Activated T-cell treated with anti-CD3 and anti-CD28 coated beads, Interleukin-2, amount 50 U/mL, for 24 hours (primary cell): Measurements from ENCODE around the gene GRIA3.

Source experiments
- DNase-seq: peaks from one replicate; pipeline ENCODE4 v3.0.0-alpha.2; 2020
- H3K27ac Mint-ChIP-seq: 2 replicates; pipeline ENCODE4 v1.8.0; 2020; ENCODE audit warnings: mild to moderate bottlenecking, mixed read lengths
- H3K27me3 Mint-ChIP-seq: 2 replicates; pipeline ENCODE4 v1.8.0; 2020; ENCODE audit warnings: mixed read lengths
- H3K36me3 Mint-ChIP-seq: 2 replicates; pipeline ENCODE4 v1.8.0; 2020; ENCODE audit warnings: low read depth, mixed read lengths
- H3K4me1 Mint-ChIP-seq: 2 replicates; pipeline ENCODE4 v1.8.0; 2020; ENCODE audit warnings: low read depth, mixed read lengths
- H3K4me3 Mint-ChIP-seq: 2 replicates; pipeline ENCODE4 v1.8.0; 2020; ENCODE audit warnings: mild to moderate bottlenecking, moderate library complexity, mixed read lengths
- H3K9me3 Mint-ChIP-seq: 2 replicates; pipeline ENCODE4 v1.8.0; 2020; ENCODE audit warnings: mixed read lengths

GRIA3 gene

DNA sequence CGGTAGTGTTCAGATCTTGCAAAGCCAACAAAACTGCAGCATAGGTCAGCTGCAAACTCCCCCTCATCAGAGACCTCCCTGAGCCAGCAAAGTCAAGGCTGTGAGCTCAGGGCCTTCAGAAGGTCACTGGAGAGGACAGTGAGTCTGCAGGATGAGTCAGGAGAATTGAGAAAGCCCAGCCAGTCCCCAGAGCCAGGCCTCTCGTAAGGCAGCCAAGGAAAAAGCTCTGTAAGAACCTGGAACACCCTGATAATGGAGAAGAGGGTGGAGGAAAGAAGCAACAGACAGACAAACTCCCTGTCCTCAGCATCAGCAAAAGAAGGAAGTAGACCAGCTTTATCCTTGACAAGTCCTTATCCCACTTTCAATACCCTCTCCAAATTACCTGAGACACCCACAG, 33.0 kb downstream of the GRIA3 start:
- Mint-ChIP-seq H3K4me1 (no peaks in the 10 kb centered on the region), H3K27me3 (peaks cover 16% of the 10 kb centered on the region), H3K36me3 (no peaks in the 10 kb centered on the region), H3K4me3 (no peak overlapping the region), H3K27ac (no peak overlapping the region), H3K9me3 (no peaks in the 10 kb centered on the region)
- DNase-seq, result no peak

DNA sequence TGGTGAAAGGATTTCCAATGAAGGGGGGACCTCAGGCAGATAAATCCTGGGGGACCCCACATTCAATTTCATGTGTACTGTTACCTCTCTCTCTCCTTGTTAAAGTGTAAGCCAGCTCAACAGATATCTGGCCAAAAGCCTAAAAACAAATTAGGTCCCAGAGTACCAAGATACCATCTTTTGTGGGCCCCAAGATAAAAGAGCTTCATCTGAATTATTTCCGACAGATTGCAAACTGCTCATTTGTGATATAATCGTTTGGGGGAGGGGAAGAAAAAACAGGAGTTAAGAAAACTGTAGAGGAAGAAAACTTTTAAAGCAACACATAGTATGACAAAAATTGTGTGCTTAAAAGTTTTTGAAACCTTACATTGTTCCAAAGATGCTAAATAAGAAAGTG, 33.6 kb downstream of the GRIA3 start:
- DNase-seq, result no peak
- no peaks in the 10 kb centered on the region for H3K9me3 Mint-ChIP-seq
- H3K27ac Mint-ChIP-seq, result no peak overlapping the region
- H3K4me3 Mint-ChIP-seq, result no peak overlapping the region
- no peaks in the 10 kb centered on the region for H3K36me3 Mint-ChIP-seq
- H3K27me3 Mint-ChIP-seq, result peaks cover 16% of the 10 kb centered on the region
- no peaks in the 10 kb centered on the region for H3K4me1 Mint-ChIP-seq

DNA sequence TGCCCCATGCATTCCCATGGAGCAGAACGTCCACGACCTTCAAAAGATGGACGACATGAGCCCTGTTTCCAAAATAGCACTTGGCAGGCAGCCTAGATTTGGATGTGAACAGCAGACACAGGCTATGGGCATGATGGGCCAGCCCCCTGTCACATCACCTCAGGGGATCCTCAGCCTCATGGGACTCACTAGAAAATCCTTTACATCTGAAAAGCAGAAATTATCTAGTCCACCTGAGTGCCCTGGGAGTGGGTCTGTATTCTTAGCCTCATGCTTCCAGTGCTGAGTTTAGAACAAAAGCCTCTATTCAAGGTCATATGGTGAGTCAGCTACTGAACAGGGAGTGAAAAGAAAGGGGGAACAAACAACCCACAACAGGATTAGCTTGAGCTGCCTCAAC, 35.8 kb downstream of the GRIA3 start:
- H3K36me3 Mint-ChIP-seq, result no peaks in the 10 kb centered on the region
- no peaks in the 10 kb centered on the region for H3K4me1 Mint-ChIP-seq
- H3K27me3 Mint-ChIP-seq, result peaks cover 11% of the 10 kb centered on the region
- H3K9me3 Mint-ChIP-seq, result no peaks in the 10 kb centered on the region
- DNase-seq, result no peak
- H3K27ac Mint-ChIP-seq, result no peak overlapping the region
- H3K4me3 Mint-ChIP-seq, result no peak overlapping the region

DNA sequence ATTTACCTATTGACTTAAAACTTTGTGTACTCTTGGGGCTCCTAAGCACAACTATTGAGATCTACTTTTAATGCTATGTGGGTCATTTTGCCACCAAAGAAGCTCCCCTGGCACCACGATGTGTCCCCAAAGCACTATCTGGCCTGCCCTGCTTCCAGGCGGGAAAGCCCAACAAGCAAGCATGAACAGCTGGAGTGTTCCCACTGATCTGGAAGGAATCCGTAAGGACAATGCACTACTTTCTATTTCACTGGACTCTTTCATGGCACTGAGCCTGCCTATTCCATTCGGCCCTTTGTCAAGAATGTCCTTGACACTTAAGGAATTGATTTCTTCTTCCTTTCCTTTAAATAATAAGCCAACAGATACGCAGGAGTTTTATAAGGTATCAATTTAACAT, 38.8 kb downstream of the GRIA3 start:
- Mint-ChIP-seq H3K27me3 (peaks cover 5% of the 10 kb centered on the region), H3K36me3 (no peaks in the 10 kb centered on the region), H3K27ac (no peak overlapping the region), H3K4me3 (no peak overlapping the region), H3K9me3 (peaks cover 3% of the 10 kb centered on the region), H3K4me1 (no peaks in the 10 kb centered on the region)
- no peak for DNase-seq

DNA sequence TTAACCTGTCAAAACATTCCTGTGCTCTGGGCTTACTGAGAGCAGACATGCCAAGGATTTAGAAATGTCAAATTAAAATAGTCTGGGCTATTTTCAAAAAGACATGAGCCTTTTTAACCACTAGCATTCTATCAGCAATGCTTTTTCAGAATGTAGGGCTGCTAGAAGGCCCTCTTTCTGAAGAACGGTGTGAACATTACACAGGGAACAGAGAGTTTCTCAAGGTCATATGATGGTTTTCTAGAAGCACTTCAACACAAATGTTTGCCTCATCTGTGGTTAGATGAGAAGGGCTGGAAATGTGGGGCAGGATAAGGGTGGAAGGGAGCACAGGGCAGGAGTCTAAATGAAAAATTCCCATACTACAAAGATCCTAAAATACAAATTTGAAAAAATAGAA, 39.3 kb downstream of the GRIA3 start:
- DNase-seq, result no peak
- Mint-ChIP-seq H3K27ac (no peak overlapping the region), H3K27me3 (peaks cover 5% of the 10 kb centered on the region), H3K9me3 (peaks cover 3% of the 10 kb centered on the region), H3K4me1 (no peaks in the 10 kb centered on the region), H3K4me3 (no peak overlapping the region), H3K36me3 (no peaks in the 10 kb centered on the region)

DNA sequence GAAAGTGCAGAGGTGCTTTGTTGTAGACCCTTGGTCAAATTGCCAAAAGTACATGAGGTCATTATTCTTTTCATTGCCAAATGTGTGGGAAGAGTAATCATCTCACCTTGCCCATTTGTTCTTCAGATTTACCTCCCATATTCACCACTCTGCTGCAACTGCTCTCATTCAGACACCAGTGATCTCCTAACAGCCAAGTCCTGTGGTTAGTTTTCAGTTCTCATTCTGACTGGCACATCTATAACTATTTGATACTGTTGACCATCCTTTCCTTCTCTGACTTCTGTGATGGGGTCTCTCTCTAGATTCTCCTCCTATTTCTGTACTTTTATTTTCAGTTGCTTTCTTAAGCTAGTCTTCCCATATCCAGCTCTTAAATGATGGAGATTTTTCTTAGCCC, 39.8 kb downstream of the GRIA3 start:
- H3K27ac Mint-ChIP-seq, result no peak overlapping the region
- H3K36me3 Mint-ChIP-seq, result no peaks in the 10 kb centered on the region
- H3K27me3 Mint-ChIP-seq, result peaks cover 5% of the 10 kb centered on the region
- DNase-seq, result no peak
- no peaks in the 10 kb centered on the region for H3K4me1 Mint-ChIP-seq
- peaks cover 3% of the 10 kb centered on the region for H3K9me3 Mint-ChIP-seq
- H3K4me3 Mint-ChIP-seq, result no peak overlapping the region

DNA sequence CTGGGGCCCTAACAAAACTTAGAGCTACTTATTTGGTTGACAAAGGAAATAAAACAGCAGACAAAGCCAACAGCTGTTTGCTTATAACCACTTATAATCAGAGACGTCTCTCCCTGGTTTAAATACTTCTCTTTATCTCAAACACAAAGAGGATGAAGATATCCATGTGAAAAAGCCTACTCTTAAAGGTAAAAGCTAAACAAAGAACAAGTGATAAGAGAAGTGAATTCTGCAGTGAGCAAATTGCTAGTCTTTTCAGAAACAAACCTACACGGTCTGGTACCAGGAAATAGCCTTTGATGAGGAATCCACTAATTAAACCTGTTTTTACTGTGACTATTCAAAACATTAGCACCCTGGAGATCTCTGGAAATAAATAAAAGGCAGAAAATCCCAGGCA, 46.7 kb downstream of the GRIA3 start:
- peaks cover 15% of the 10 kb centered on the region for H3K27me3 Mint-ChIP-seq
- H3K27ac Mint-ChIP-seq, result no peak overlapping the region
- H3K4me3 Mint-ChIP-seq, result no peak overlapping the region
- peaks cover 3% of the 10 kb centered on the region for H3K9me3 Mint-ChIP-seq
- DNase-seq, result no peak
- no peaks in the 10 kb centered on the region for H3K36me3 Mint-ChIP-seq
- H3K4me1 Mint-ChIP-seq, result no peaks in the 10 kb centered on the region

DNA sequence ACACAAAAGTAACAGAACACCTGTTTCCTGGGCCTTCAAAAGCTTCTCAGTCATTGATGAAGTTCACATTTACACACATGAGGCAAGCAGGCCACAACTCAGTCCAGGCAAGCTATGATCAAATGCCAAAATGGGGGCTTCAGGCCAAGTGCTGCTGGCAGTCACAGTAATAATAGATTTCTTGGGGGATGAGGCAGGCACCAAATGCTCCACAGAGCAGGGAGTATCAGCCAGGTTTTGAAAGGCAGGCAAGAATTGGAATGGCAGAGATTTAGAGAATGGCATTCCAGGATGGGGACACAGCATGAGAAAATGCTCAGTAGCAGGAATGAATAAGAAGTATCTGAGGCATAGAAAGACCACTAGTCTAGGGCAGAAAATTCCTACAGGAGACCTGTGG, 52.8 kb downstream of the GRIA3 start:
- no peak for DNase-seq
- peaks cover 13% of the 10 kb centered on the region for H3K27me3 Mint-ChIP-seq
- no peak overlapping the region for H3K4me3 Mint-ChIP-seq
- no peaks in the 10 kb centered on the region for H3K4me1 Mint-ChIP-seq
- H3K27ac Mint-ChIP-seq, result no peak overlapping the region
- H3K36me3 Mint-ChIP-seq, result no peaks in the 10 kb centered on the region
- H3K9me3 Mint-ChIP-seq, result no peaks in the 10 kb centered on the region

DNA sequence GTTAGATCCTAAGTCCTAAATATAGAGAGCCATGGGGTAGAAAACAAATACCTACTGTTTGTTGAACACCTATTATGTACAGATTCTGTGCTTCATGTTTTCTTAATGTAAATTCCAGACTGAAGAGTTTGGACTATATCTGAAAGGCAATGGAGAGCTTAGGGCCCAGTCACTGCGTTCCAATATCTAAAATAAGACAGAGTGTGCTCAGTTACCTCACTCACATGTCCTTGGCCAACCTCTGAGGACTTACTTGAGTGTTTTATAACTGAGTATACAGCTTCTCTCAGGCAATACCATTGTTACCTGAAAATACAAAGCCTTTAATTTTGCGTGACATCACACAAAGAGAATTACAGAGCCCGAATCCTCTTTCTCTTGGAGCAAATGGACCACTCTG, 53.2 kb downstream of the GRIA3 start:
- H3K9me3 Mint-ChIP-seq, result no peaks in the 10 kb centered on the region
- no peak overlapping the region for H3K27ac Mint-ChIP-seq
- H3K4me1 Mint-ChIP-seq, result no peaks in the 10 kb centered on the region
- H3K4me3 Mint-ChIP-seq, result no peak overlapping the region
- H3K36me3 Mint-ChIP-seq, result no peaks in the 10 kb centered on the region
- no peak for DNase-seq
- peaks cover 10% of the 10 kb centered on the region for H3K27me3 Mint-ChIP-seq

DNA sequence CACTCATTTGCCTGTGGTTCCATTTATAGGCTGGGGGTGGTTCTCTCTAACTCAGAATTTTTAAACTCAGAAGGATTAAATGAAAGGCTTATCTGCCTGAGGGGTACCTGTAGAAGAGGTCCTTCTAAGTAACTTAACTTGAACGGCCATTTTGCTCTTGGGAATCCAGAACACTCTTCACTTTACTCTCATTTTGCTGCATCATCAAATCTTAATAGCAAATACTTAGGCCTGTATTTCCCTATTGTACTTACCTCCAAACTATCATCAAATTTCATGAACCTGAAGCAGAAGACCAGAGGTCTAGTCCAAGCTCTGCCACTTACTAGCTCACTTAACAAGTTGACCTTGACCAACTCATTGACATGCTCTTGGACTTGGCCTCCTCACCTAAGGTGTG, 70.4 kb downstream of the GRIA3 start:
- no peaks in the 10 kb centered on the region for H3K36me3 Mint-ChIP-seq
- H3K4me1 Mint-ChIP-seq, result no peaks in the 10 kb centered on the region
- no peak overlapping the region for H3K27ac Mint-ChIP-seq
- no peaks in the 10 kb centered on the region for H3K9me3 Mint-ChIP-seq
- H3K27me3 Mint-ChIP-seq, result peaks cover 6% of the 10 kb centered on the region
- no peak for DNase-seq
- no peak overlapping the region for H3K4me3 Mint-ChIP-seq

DNA sequence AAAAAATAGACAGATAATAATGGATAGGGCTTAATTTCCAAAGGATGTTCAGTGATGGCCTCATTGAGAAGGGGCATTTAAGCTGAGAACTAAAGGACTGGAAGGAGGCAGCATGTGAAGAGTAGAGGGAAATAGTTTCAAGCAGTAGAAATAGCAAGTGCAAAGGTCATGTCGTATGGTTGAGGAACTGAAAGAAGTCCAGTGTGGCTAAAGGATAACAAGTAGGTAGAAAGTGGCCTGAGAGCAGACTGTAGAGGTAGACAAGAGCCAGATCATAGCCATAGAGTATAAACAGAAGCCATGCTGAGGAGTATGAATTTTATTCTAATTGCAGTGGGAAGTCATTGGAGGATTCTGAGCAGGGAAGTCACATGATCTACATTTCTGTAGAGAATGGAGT, 72.3 kb downstream of the GRIA3 start:
- no peaks in the 10 kb centered on the region for H3K4me1 Mint-ChIP-seq
- no peaks in the 10 kb centered on the region for H3K9me3 Mint-ChIP-seq
- H3K27me3 Mint-ChIP-seq, result peaks cover 4% of the 10 kb centered on the region
- H3K27ac Mint-ChIP-seq, result no peak overlapping the region
- no peak for DNase-seq
- no peak overlapping the region for H3K4me3 Mint-ChIP-seq
- H3K36me3 Mint-ChIP-seq, result no peaks in the 10 kb centered on the region

DNA sequence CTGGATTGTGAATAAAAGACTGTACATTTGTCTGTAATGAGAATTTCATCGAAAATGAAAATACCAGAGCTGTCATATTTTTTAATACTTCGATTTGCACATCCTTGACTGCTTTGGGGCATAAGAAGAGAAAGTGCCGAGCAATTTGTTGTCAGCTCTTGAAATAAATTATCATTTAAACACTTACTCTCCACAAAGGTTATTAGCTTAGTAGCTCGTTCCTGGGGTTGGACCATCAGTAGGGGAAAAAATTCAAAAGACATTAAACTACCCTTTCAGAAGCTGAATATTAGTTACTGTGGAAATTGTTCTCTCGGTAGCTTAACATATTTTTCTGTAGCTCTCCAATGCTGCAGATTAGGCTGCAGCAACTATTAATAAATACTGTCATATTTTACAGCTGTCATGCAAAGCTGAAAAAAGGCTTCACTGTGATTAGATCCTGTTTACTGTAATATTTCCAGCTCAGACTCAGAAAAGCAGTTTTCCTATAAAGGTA, 76.9 kb downstream of the GRIA3 start:
- Mint-ChIP-seq H3K4me3 (no peak overlapping the region), H3K36me3 (no peaks in the 10 kb centered on the region), H3K4me1 (no peaks in the 10 kb centered on the region), H3K9me3 (no peaks in the 10 kb centered on the region), H3K27me3 (peaks cover 7% of the 10 kb centered on the region), H3K27ac (no peak overlapping the region)
- no peak for DNase-seq

DNA sequence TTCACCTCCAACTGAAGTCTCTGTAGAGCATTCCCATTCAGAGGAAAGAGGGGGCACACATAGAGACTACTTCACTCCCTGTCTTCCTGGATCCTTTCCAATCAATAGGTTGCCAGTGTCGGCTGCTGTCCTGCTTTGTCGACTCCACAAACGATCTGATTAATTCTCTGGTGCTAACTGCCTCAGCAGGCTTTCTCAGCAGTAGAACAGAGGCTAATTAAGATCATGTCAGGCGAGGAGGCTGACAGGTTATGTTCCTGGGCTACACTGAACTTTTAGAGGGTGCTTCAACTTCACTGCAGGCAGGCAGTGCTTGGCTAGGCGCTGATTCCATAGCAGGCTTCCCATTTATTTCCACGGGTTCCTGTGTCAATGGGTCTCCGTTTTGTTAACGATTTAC, 79.2 kb downstream of the GRIA3 start:
- DNase-seq, result no peak
- H3K36me3 Mint-ChIP-seq, result no peaks in the 10 kb centered on the region
- H3K9me3 Mint-ChIP-seq, result no peaks in the 10 kb centered on the region
- H3K27ac Mint-ChIP-seq, result no peak overlapping the region
- H3K4me1 Mint-ChIP-seq, result no peaks in the 10 kb centered on the region
- H3K27me3 Mint-ChIP-seq, result peaks cover 8% of the 10 kb centered on the region
- H3K4me3 Mint-ChIP-seq, result no peak overlapping the region

DNA sequence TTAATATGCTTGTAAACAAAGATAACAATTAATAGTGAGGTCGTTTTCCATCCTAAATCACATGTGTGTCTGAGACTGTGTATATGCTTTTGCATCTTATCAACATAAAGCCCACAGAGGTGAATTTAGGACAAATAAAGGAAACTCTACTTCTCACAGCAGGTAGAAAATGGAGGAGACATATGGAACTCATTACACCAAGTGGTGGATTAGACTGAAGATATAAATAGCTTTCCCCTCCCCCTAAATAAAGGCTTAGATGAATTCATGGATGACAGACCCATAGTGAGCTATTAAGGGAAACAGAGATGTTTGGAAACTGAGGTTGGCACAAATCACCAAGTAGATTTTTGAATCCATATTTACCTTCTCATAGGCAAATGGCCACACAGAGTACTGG, 79.7 kb downstream of the GRIA3 start:
- no peak overlapping the region for H3K27ac Mint-ChIP-seq
- no peaks in the 10 kb centered on the region for H3K9me3 Mint-ChIP-seq
- no peaks in the 10 kb centered on the region for H3K36me3 Mint-ChIP-seq
- no peak overlapping the region for H3K4me3 Mint-ChIP-seq
- no peaks in the 10 kb centered on the region for H3K4me1 Mint-ChIP-seq
- H3K27me3 Mint-ChIP-seq, result peaks cover 8% of the 10 kb centered on the region
- DNase-seq, result no peak

DNA sequence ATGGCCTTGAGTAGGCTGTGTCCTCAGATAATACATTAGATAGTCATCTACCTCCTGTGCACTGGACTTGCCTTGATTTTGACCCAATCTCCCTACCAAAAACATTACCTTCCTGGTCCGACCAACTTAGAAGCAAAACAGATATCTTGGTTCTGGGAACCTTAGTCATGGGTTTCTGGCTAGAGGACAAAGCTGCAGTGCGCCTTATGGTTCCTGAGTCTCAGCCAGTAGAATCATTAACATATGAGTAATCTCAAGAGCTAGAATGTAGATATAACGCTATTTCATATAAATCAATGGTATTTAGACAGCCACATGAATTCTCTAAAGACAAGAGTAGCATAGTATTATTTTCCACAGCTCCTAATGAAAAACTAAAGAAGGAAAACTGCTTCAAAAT, 83.1 kb downstream of the GRIA3 start:
- Mint-ChIP-seq H3K27ac (no peak overlapping the region), H3K4me3 (no peak overlapping the region), H3K4me1 (no peaks in the 10 kb centered on the region), H3K27me3 (peaks cover 8% of the 10 kb centered on the region), H3K36me3 (no peaks in the 10 kb centered on the region), H3K9me3 (no peaks in the 10 kb centered on the region)
- no peak for DNase-seq

DNA sequence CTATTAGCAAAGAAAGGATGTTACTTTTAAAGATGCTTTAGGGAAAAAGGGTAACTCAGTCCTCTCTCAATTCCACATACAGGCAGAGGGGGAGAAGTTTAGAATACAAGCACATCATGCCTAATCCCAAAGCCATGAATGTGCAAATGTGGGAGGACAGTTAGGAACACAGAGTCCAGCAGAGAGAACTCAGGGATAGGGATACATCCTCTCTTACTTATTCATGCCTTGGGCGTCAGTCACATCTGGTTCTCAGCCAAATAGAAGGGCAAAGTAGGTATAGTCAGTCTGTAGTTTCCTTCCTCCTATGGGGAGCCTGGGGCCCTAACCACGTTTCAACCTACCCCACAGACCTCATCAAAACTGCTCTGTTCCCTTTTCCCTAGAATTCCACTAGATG, 87.8 kb downstream of the GRIA3 start:
- no peak overlapping the region for H3K27ac Mint-ChIP-seq
- H3K4me3 Mint-ChIP-seq, result no peak overlapping the region
- no peak for DNase-seq
- H3K27me3 Mint-ChIP-seq, result peaks cover 6% of the 10 kb centered on the region
- H3K4me1 Mint-ChIP-seq, result no peaks in the 10 kb centered on the region
- no peaks in the 10 kb centered on the region for H3K36me3 Mint-ChIP-seq
- H3K9me3 Mint-ChIP-seq, result no peaks in the 10 kb centered on the region
